WTC11 (cell line): ENCODE measurements around the gene SNX8.

Experiments used
- AFF4 ChIP-seq: sonication (generic); formaldehyde crosslinking; IDR thresholded peaks from 2 replicates; pipeline ENCODE4 v1.8.1; 2023; ENCODE audit warnings: mild to moderate bottlenecking, missing genetic modification reagents, borderline replicate concordance
- CBFB ChIP-seq: sonication (generic); formaldehyde crosslinking; IDR thresholded peaks from 2 replicates; pipeline ENCODE4 v1.8.1; 2022; ENCODE audit warnings: mild to moderate bottlenecking, low read depth, missing genetic modification reagents
- CTCF ChIP-seq: fragments of 200-600 bp; IDR thresholded peaks from 2 replicates; pipeline ENCODE4 v1.8.0; 2022; ENCODE audit warnings: antibody characterized with exemption
- HMGA2 ChIP-seq: fragments of 250-450 bp; sonication (Bioruptor Pico); IDR thresholded peaks from 2 replicates; pipeline ENCODE4 v1.4.0; 2021; ENCODE audit warnings: mild to moderate bottlenecking, moderate library complexity
- JUN ChIP-seq: sonication (generic); formaldehyde crosslinking; IDR thresholded peaks from 2 replicates; pipeline ENCODE4 v1.8.0; 2023; ENCODE audit warnings: mild to moderate bottlenecking, missing genetic modification reagents
- NR2C2 ChIP-seq: sonication (generic); formaldehyde crosslinking; IDR thresholded peaks from 2 replicates; pipeline ENCODE4 v1.8.0; 2022; ENCODE audit warnings: mild to moderate bottlenecking, missing genetic modification reagents
- NR3C1 ChIP-seq: sonication (generic); formaldehyde crosslinking; conservative IDR thresholded peaks from 2 replicates; pipeline ENCODE4 v1.8.1; 2023; ENCODE audit warnings: low read depth, mild to moderate bottlenecking, missing genetic modification reagents
- RORB ChIP-seq: fragments of 250-450 bp; sonication (Bioruptor Pico); IDR thresholded peaks from 2 replicates; pipeline ENCODE4 v1.9.0; 2021; ENCODE audit warnings: mild to moderate bottlenecking
- SMAD4 ChIP-seq: sonication (generic); formaldehyde crosslinking; IDR thresholded peaks from 2 replicates; pipeline ENCODE4 v1.8.0; 2022; ENCODE audit warnings: mild to moderate bottlenecking, missing genetic modification reagents
- STAT6 ChIP-seq: sonication (generic); formaldehyde crosslinking; conservative IDR thresholded peaks from 2 replicates; pipeline ENCODE4 v1.8.1; 2023; ENCODE audit warnings: mild to moderate bottlenecking, low read depth, missing genetic modification reagents, moderate library complexity
- TEAD4 ChIP-seq: sonication (generic); formaldehyde crosslinking; IDR thresholded peaks from 2 replicates; pipeline ENCODE4 v1.8.0; 2022; ENCODE audit warnings: mild to moderate bottlenecking, missing genetic modification reagents
- USF1 ChIP-seq: sonication (generic); formaldehyde crosslinking; IDR thresholded peaks from 2 replicates; pipeline ENCODE4 v1.8.0; 2022; ENCODE audit warnings: mild to moderate bottlenecking, missing genetic modification reagents
- ZNF138 ChIP-seq: sonication (generic); formaldehyde crosslinking; conservative IDR thresholded peaks from 2 replicates; pipeline ENCODE4 v1.8.1; 2022; ENCODE audit warnings: mild to moderate bottlenecking, moderate library complexity, missing genetic modification reagents
- ZNF532 ChIP-seq: fragments of 250-450 bp; sonication (Bioruptor Pico); IDR thresholded peaks from 2 replicates; pipeline ENCODE4 v1.9.0; 2021; ENCODE audit warnings: mild to moderate bottlenecking, borderline replicate concordance

GRCh38 chr7:2227699-2228098 is 86.5 kb downstream of the SNX8 start:
- no peak for TF ChIP-seq CTCF
- TF ChIP-seq USF1 (CRISPR knock-in tag) = no peak
- TF ChIP-seq ZNF532 (CRISPR knock-in tag) = no peak
- TF ChIP-seq ZNF138 (CRISPR knock-in tag) = no peak
- TF ChIP-seq STAT6 (CRISPR knock-in tag) = no peak
- no peak for TF ChIP-seq RORB (CRISPR knock-in tag)
- TF ChIP-seq CBFB (CRISPR knock-in tag) = no peak
- no peak for TF ChIP-seq JUN (CRISPR knock-in tag)
- TF ChIP-seq AFF4 (CRISPR knock-in tag) = no peak
- no peak for TF ChIP-seq HMGA2 (CRISPR knock-in tag)
- TF ChIP-seq SMAD4 (CRISPR knock-in tag) = no peak
- no peak for TF ChIP-seq TEAD4 (CRISPR knock-in tag)
- no peak for TF ChIP-seq NR2C2 (CRISPR knock-in tag)
- TF ChIP-seq NR3C1 (CRISPR knock-in tag) = no peak
